Prostate gland (tissue), 2 donors: ENCODE measurements around the gene DNAJB12. TPM values are rescaled to one million over a fixed set of nuclear protein-coding genes. Genes with fewer than 3 reads are reported as not detected.
"Not testable (repeated sequence)": the region's sequence is repeated elsewhere in the genome, so short reads cannot be mapped to it uniquely, and the experiment has no call there.

Experiments
- DNase-seq: peaks from one replicate; pipeline ENCODE4 v3.0.0-alpha.2; 2019; ENCODE audit warnings: low spot score
- H3K27ac ChIP-seq, 2 donors: fragments of 200-600 bp; sonication (generic); 2 replicates each; pipeline ENCODE4 v1.5.1; 2017 to 2019
- H3K27me3 ChIP-seq: fragments of 200-600 bp; sonication (generic); replicated peaks from 2 replicates; pipeline ENCODE4 v1.5.1; 2019; ENCODE audit not compliant: insufficient read depth
- H3K36me3 ChIP-seq, 2 donors: fragments of 200-600 bp; sonication (generic); 1 replicate in 1 of 2; 2 replicates in 1 of 2; pipeline versions ENCODE4 v1.5.1 to v1.8.1; 2017 to 2019
- H3K4me1 ChIP-seq: fragments of 200-600 bp; sonication (generic); replicated peaks from 2 replicates; pipeline ENCODE4 v1.5.1; 2019
- H3K4me3 ChIP-seq, 2 donors: fragments of 200-600 bp; sonication (generic); 2 replicates each; pipeline ENCODE4 v1.5.1; 2017 to 2019
- H3K9me3 ChIP-seq: fragments of 200-600 bp; sonication (generic); 2 replicates; pipeline ENCODE4 v1.5.1; 2017
- CTCF ChIP-seq, 4 experiments: fragments of 200-600 bp in 2 of 4; fragments of 450-650 bp in 2 of 4; sonication (generic) in 2 of 4; IDR thresholded peaks; 1 replicate in 3 of 4; 2 replicates in 1 of 4; pipeline ENCODE4 v1.5.1; 2016 to 2019; ENCODE audit warnings: antibody characterized with exemption in 4 of 4, mild to moderate bottlenecking in 2 of 4, moderate library complexity in 2 of 4
- POLR2A ChIP-seq: fragments of 450-650 bp; IDR thresholded peaks from one replicate; pipeline ENCODE4 v1.6.1; 2016; ENCODE audit warnings: antibody characterized with exemption, mild to moderate bottlenecking
- POLR2AphosphoS5 ChIP-seq: sonication (generic); formaldehyde crosslinking; IDR thresholded peaks from one replicate; pipeline ENCODE4 v1.6.1; 2017; ENCODE audit warnings: antibody characterized with exemption
- WGBS: methylation state at CpG from one replicate; pipeline ENCODE4 v1.1.5; 2018; 5-methylcytosine and 5-hydroxymethylcytosine counted together
- intact Hi-C: fragments of 100-400 bp; cut with DNase I; formaldehyde crosslinking; loops from one replicate; pipeline ENCODE4 v1.14.2; 2022
- total RNA-seq, 2 donors: library from RNA; depleted of rRNA; stranded (reverse); fragments of >200 nt; gene quantifications; one replicate each; pipeline ENCODE4 v1.1.0, GENCODE V29; 2016

Gene DNAJB12
- total RNA-seq, 2 donors from 2014 or later, result 33.0 to 55.9 TPM

GRCh38 chr10:72351479-72351878, 3.2 kb downstream of the DNAJB12 start:
- WGBS, result 92% methylated on average over 6 of the region's 6 CpGs
- DNase-seq, result no peak
- H3K4me3 ChIP-seq, result no peak overlapping the region
- H3K9me3 ChIP-seq, result no peaks in the 10 kb centered on the region
- no peaks in the 10 kb centered on the region for H3K27me3 ChIP-seq
- peaks cover 11% of the 10 kb centered on the region for H3K4me1 ChIP-seq
- no peak for TF ChIP-seq CTCF (IDR thresholded peaks at IDR 0.05)
- TF ChIP-seq POLR2A, result no peak
- TF ChIP-seq POLR2AphosphoS5, result no peak
- H3K27ac ChIP-seq, result no peak overlapping the region
- no peaks in the 10 kb centered on the region for H3K36me3 ChIP-seq
- intact Hi-C loops, result no loop called here

GRCh38 chr10:72349438-72349837, 5.3 kb downstream of the DNAJB12 start:
- H3K4me3 ChIP-seq, result no peak overlapping the region
- intact Hi-C loops, result no loop called here
- no peak for DNase-seq
- no peaks in the 10 kb centered on the region for H3K27me3 ChIP-seq
- TF ChIP-seq POLR2AphosphoS5 (peak; percentile 14), POLR2A (no peak), CTCF (IDR thresholded peaks at IDR 0.05) (no peak)
- H3K9me3 ChIP-seq, result no peaks in the 10 kb centered on the region
- H3K36me3 ChIP-seq, result no peaks in the 10 kb centered on the region
- H3K4me1 ChIP-seq, result peaks cover 11% of the 10 kb centered on the region
- H3K27ac ChIP-seq, result peak overlapping the region in 1 of 2 donors; percentile 49
- WGBS, result 50% methylated on average over 2 of the region's 2 CpGs

DNA sequence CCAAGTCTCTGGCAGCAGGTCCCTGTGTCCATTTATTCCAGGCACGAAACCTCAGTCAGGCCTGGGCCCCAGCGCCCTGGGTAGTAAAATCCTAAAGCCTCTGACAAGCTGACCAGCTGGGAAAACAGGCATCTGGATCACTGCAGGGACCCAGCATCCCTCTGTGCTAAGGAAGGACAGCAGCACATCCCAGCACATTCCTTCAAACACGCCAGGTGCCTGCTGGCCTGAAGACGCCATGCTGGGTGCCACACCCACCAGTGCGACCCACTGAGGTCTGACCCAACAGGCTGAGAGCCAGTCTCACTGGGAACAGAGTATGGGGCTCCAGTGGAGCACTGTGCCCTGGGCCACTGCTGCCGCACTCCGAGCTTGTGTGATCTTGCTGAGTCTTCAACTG, 6.4 kb downstream of the DNAJB12 start:
- Histone ChIP-seq H3K9me3 (no peaks in the 10 kb centered on the region), H3K4me1 (peaks cover 8% of the 10 kb centered on the region), H3K27ac (no peak overlapping the region), H3K4me3 (no peak overlapping the region), H3K27me3 (no peaks in the 10 kb centered on the region), H3K36me3 (no peaks in the 10 kb centered on the region)
- 90% methylated on average over 7 of the region's 7 CpGs for whole genome bisulfite sequencing
- TF ChIP-seq POLR2AphosphoS5 (no peak), CTCF (IDR thresholded peaks at IDR 0.05) (no peak), POLR2A (no peak)
- intact Hi-C loops, result no loop called here
- no peak for DNase-seq

- WGBS, result 92% methylated on average over 7 of the region's 7 CpGs
Observed at GRCh38 chr10:72346117-72346516, 8.6 kb downstream of the DNAJB12 start.

GRCh38 chr10:72344932-72345331, 9.8 kb downstream of the DNAJB12 start:
- intact Hi-C loops, result no loop called here
- Histone ChIP-seq H3K36me3 (peaks cover 0 to 2% of the 10 kb centered on the region in 2 donors), H3K9me3 (no peaks in the 10 kb centered on the region), H3K4me3 (no peak overlapping the region), H3K27ac (no peak overlapping the region), H3K4me1 (no peaks in the 10 kb centered on the region), H3K27me3 (no peaks in the 10 kb centered on the region)
- TF ChIP-seq CTCF (IDR thresholded peaks at IDR 0.05) (no peak), POLR2A (no peak), POLR2AphosphoS5 (no peak)
- 88% methylated on average over 11 of the region's 11 CpGs for WGBS
- no peak for DNase-seq

More at GRCh38 chr10:72346117-72346516, 8.6 kb downstream of the DNAJB12 start:
- H3K4me1 ChIP-seq, intact Hi-C loops, H3K9me3 ChIP-seq, H3K27me3 ChIP-seq, H3K4me3 ChIP-seq, H3K36me3 ChIP-seq, DNase-seq, H3K27ac ChIP-seq: not testable (repeated sequence)
